Stimulated activated CD8-positive, alpha-beta memory T cell treated with anti-CD3 and anti-CD28 coated beads, Interleukin-12 subunit alpha, Interleukin-12 subunit beta, amount 100 ng/mL, for 1 hour (primary cell): ENCODE results near the gene GCC2.
"Not testable (repeated sequence)": the region's sequence is repeated elsewhere in the genome, so short reads cannot be mapped to it uniquely, and the experiment has no call there.

Experiments used
- DNase-seq: peaks from one replicate; pipeline ENCODE4 v3.0.0-alpha.2; 2020; ENCODE audit warnings: low read depth

The GCC2 gene

GRCh38 chr2:108448678-108449409, at the start of gene GCC2:
Gene GCC2 (plus strand): TSS chr2:108449206. CDS start chr2:108449275, 69 bp downstream.
- peak; percentile 93 for DNase-seq

- no peak for DNase-seq
Measured at GRCh38 chr2:108399479-108399878, 49.5 kb upstream of the GCC2 start.

- DNase-seq: no peak
Measured at GRCh38 chr2:108401800-108402199, 47.2 kb upstream of the GCC2 start.

- DNase-seq: no peak
Measured at GRCh38 chr2:108403494-108403893, 45.5 kb upstream of the GCC2 start.

GRCh38 chr2:108404784-108405397, 44.1 kb upstream of the GCC2 start:
- no peak for DNase-seq

- DNase-seq: no peak
Measured at GRCh38 chr2:108407864-108408729, 40.9 kb upstream of the GCC2 start.

- no peak for DNase-seq
Measured at GRCh38 chr2:108409768-108410167, 39.2 kb upstream of the GCC2 start.

GRCh38 chr2:108412995-108413710, 35.9 kb upstream of the GCC2 start:
- DNase-seq: no peak

GRCh38 chr2:108413711-108414095, 35.3 kb upstream of the GCC2 start:
- no peak for DNase-seq

- no peak for DNase-seq
Measured at GRCh38 chr2:108414256-108414876, 34.6 kb upstream of the GCC2 start.

- no peak for DNase-seq
Measured at GRCh38 chr2:108414945-108415344, 34.1 kb upstream of the GCC2 start.

GRCh38 chr2:108417254-108417653, 31.8 kb upstream of the GCC2 start:
- no peak for DNase-seq

- no peak for DNase-seq
Measured at GRCh38 chr2:108418416-108418815, 30.6 kb upstream of the GCC2 start.

GRCh38 chr2:108423067-108423466, 25.9 kb upstream of the GCC2 start:
- DNase-seq: no peak

GRCh38 chr2:108423502-108424251, 25.3 kb upstream of the GCC2 start:
- no peak for DNase-seq

GRCh38 chr2:108428286-108429009, 20.6 kb upstream of the GCC2 start:
- DNase-seq: no peak

GRCh38 chr2:108435578-108435977, 13.4 kb upstream of the GCC2 start:
- not testable (repeated sequence) for DNase-seq

GRCh38 chr2:108436976-108437375, 12.0 kb upstream of the GCC2 start:
- DNase-seq: no peak

- DNase-seq: no peak
Measured at GRCh38 chr2:108441712-108442111, 7.3 kb upstream of the GCC2 start.
